ENCODE data around the gene NAGLU.
A peak's percentile ranks its signal among the peaks of the same experiment; 100 is the strongest.

NAGLU gene

GRCh38 chr17:42563950-42564349 is 27.9 kb downstream of the NAGLU start:
- Histone ChIP-seq H3K4me3 (ENCODE audit: low read length) (peak overlapping the region; percentile 88), H3K79me2 (ENCODE audit: control insufficient read depth, low read length) (peaks cover 56% of the 10 kb centered on the region), H3K9me3 (ENCODE audit: control insufficient read depth, insufficient read depth, low read length) (no peaks in the 10 kb centered on the region), H3K36me3 (ENCODE audit: control insufficient read depth, low read length) (peaks cover 58% of the 10 kb centered on the region), H3F3A (ENCODE audit: control insufficient read depth, insufficient read depth) (peaks cover 4% of the 10 kb centered on the region; the same call in 1 of the 2 replicates), H3K4me2 (ENCODE audit: low read length) (peak overlapping the region; percentile 73), H3K27ac (ENCODE audit: low read depth, low read length) (no peak overlapping the region), H4K20me1 (ENCODE audit: control insufficient read depth, insufficient read depth, low read depth, low read length) (no peaks in the 10 kb centered on the region), H3K27me3 (ENCODE audit: control insufficient read depth, low read length) (no peaks in the 10 kb centered on the region), H3K9me2 (replicated peaks; ENCODE audit: control insufficient read depth, low read length) (no peaks in the 10 kb centered on the region), H3K4me1 (ENCODE audit: control insufficient read depth, low read length) (peaks cover 33% of the 10 kb centered on the region)
- TF ChIP-seq EZH2phosphoT487 (IDR thresholded peaks at IDR 0.05; ENCODE audit: borderline replicate concordance, low read length) (no peak), CTCF (IDR thresholded peaks at IDR 0.05; ENCODE audit: low read depth, low read length, poor library complexity, severe bottlenecking) (no peak)

- no peaks in the 10 kb centered on the region for H3K9me3 ChIP-seq (ENCODE audit: control insufficient read depth, insufficient read depth, low read length)
- TF ChIP-seq CTCF (IDR thresholded peaks at IDR 0.05; ENCODE audit: low read depth, low read length, poor library complexity, severe bottlenecking) = no peak
- TF ChIP-seq EZH2phosphoT487 (IDR thresholded peaks at IDR 0.05; ENCODE audit: borderline replicate concordance, low read length) = no peak
- H3K9me2 ChIP-seq (replicated peaks; ENCODE audit: control insufficient read depth, low read length) = no peaks in the 10 kb centered on the region
- no peaks in the 10 kb centered on the region for H4K20me1 ChIP-seq (ENCODE audit: control insufficient read depth, insufficient read depth, low read depth, low read length)
- no peak overlapping the region for H3K27ac ChIP-seq (ENCODE audit: low read depth, low read length)
- peaks cover 69% of the 10 kb centered on the region for H3K36me3 ChIP-seq (ENCODE audit: control insufficient read depth, low read length)
- no peaks in the 10 kb centered on the region for H3K27me3 ChIP-seq (ENCODE audit: control insufficient read depth, low read length)
- peaks cover 64% of the 10 kb centered on the region for H3K79me2 ChIP-seq (ENCODE audit: control insufficient read depth, low read length)
- no peak overlapping the region for H3K4me3 ChIP-seq (ENCODE audit: low read length)
- no peak overlapping the region for H3K4me2 ChIP-seq (ENCODE audit: low read length)
- H3F3A ChIP-seq (ENCODE audit: control insufficient read depth, insufficient read depth) = peaks cover 4% of the 10 kb centered on the region; the same call in 1 of the 2 replicates
- H3K4me1 ChIP-seq (ENCODE audit: control insufficient read depth, low read length) = peaks cover 33% of the 10 kb centered on the region
Measured at GRCh38 chr17:42564815-42565522, 28.9 kb downstream of the NAGLU start.

GRCh38 chr17:42565523-42566214 is 29.6 kb downstream of the NAGLU start:
- Histone ChIP-seq H3F3A (ENCODE audit: control insufficient read depth, insufficient read depth) (peaks cover 4% of the 10 kb centered on the region), H3K9me3 (ENCODE audit: control insufficient read depth, insufficient read depth, low read length) (no peaks in the 10 kb centered on the region), H3K79me2 (ENCODE audit: control insufficient read depth, low read length) (peaks cover 68% of the 10 kb centered on the region), H3K27ac (ENCODE audit: low read depth, low read length) (no peak overlapping the region), H3K4me3 (ENCODE audit: low read length) (no peak overlapping the region), H3K36me3 (ENCODE audit: control insufficient read depth, low read length) (peaks cover 76% of the 10 kb centered on the region), H3K4me2 (ENCODE audit: low read length) (no peak overlapping the region), H4K20me1 (ENCODE audit: control insufficient read depth, insufficient read depth, low read depth, low read length) (no peaks in the 10 kb centered on the region), H3K4me1 (ENCODE audit: control insufficient read depth, low read length) (peaks cover 33% of the 10 kb centered on the region), H3K9me2 (replicated peaks; ENCODE audit: control insufficient read depth, low read length) (no peaks in the 10 kb centered on the region), H3K27me3 (ENCODE audit: control insufficient read depth, low read length) (no peaks in the 10 kb centered on the region)
- no peak for TF ChIP-seq CTCF (IDR thresholded peaks at IDR 0.05; ENCODE audit: low read depth, low read length, poor library complexity, severe bottlenecking)
- TF ChIP-seq EZH2phosphoT487 (IDR thresholded peaks at IDR 0.05; ENCODE audit: borderline replicate concordance, low read length) = no peak

Data from DOHH2 (cell line).